ENCODE data around the gene CD40. TPM values are rescaled to one million over a fixed set of nuclear protein-coding genes. Genes with fewer than 3 reads are reported as not detected.

Gene CD40
- total RNA-seq, 1 donor from 2014 or later: 3.7 TPM

DNA sequence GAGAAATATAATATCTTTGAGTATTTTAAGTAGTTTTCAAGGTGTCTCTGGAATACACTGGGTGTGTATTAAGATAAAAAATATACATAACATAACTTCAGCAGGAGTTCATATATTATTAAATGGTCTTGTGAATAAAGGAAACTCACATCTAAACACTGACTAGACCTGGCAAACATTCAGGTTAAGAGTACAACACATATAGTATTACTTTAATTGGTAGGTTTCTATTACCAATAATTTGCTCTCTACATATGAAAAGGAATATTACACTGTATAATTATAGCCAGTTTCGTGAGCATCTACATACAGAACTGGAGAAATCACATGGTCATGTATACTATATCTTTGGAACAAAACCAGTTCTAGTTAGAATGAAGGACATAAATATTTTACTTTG lies 37.0 kb upstream of the CD40 start:
- peaks cover 11 to 36% (median 31%) of the 10 kb centered on the region in 3 donors for H3K4me1 ChIP-seq (ENCODE audit: control insufficient read depth in 3 of 3, insufficient read depth in 3 of 3, low read length in 3 of 3)

DNA sequence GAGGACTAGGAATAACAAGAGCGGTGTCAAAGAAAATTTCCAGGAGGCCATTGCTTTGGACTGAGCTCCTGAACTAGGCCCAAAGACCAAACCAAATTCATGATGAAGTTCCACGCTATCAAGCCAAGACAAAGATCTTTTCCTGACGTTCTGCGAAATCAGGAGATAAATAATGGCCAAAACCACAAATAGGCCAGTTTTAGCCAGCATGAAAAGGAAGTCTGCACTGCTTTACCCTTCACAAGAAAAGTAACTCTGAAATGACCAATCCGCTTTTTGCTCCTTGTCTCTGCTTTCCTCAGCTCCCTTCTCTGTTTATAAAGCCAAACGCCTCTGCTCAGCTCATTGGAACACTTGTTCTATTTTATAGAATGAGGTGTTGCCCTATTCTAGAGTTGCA lies 35.0 kb upstream of the CD40 start:
- peaks cover 18 to 46% (median 30%) of the 10 kb centered on the region in 3 donors for H3K4me1 ChIP-seq (ENCODE audit: control insufficient read depth in 3 of 3, insufficient read depth in 3 of 3, low read length in 3 of 3)

More for the DNA sequence above, 37.0 kb upstream of the CD40 start:
- Histone ChIP-seq H3K27me3 (ENCODE audit: control insufficient read depth in 3 of 3, insufficient read depth in 3 of 3, low read length in 3 of 3) (no peaks in the 10 kb centered on the region), H3K9ac (ENCODE audit: low read depth in 1 of 3, low read length in 3 of 3) (no peak overlapping the region), H3K9me3 (ENCODE audit: control insufficient read depth in 3 of 3, low read length in 3 of 3) (no peaks in the 10 kb centered on the region), H3K27ac (ENCODE audit: low read depth, low read length) (no peak overlapping the region), H3K36me3 (ENCODE audit: control insufficient read depth in 3 of 3, insufficient read depth in 3 of 3, low read length in 3 of 3) (peaks cover 2 to 18% (median 14%) of the 10 kb centered on the region in 3 donors), H3K4me3 (ENCODE audit: low read length in 3 of 3) (no peak overlapping the region)

DNA sequence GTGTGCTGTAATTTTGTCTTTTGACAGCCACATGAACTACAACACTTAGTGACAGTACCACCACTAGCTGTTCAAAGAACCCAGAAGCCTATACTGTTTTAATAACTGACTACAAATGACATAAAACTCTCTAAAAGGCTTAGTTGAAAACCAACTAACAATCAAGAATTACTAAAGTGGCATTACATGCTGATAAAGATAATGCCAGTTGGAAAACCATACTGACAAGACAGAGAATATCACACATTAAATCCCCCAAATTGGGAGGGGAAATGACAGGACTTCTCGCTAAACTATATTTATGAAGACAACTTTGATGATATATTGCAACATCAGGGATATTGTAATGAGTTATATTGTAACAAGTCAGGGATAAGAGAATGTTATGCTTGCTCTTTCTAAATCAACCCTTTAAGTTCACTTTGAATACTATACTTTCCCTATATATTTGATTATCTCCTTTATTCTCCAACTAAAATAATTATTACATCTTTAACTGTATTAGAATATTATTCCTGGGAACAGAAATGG lies 34.5 kb upstream of the CD40 start:
- Histone ChIP-seq H3K4me1 (ENCODE audit: control insufficient read depth in 3 of 3, insufficient read depth in 3 of 3, low read length in 3 of 3) (peaks cover 23 to 51% (median 34%) of the 10 kb centered on the region in 3 donors), H3K27ac (ENCODE audit: low read depth, low read length) (no peak overlapping the region), H3K9ac (ENCODE audit: low read depth in 1 of 3, low read length in 3 of 3) (no peak overlapping the region), H3K36me3 (ENCODE audit: control insufficient read depth in 3 of 3, insufficient read depth in 3 of 3, low read length in 3 of 3) (peaks cover 2 to 6% (median 6%) of the 10 kb centered on the region in 3 donors), H3K9me3 (ENCODE audit: control insufficient read depth in 3 of 3, low read length in 3 of 3) (no peaks in the 10 kb centered on the region), H3K27me3 (ENCODE audit: control insufficient read depth in 3 of 3, insufficient read depth in 3 of 3, low read length in 3 of 3) (no peaks in the 10 kb centered on the region), H3K4me3 (ENCODE audit: low read length in 3 of 3) (no peak overlapping the region)

More for the DNA sequence above, 35.0 kb upstream of the CD40 start:
- Histone ChIP-seq H3K27ac (ENCODE audit: low read depth, low read length) (no peak overlapping the region), H3K4me3 (ENCODE audit: low read length in 3 of 3) (no peak overlapping the region), H3K27me3 (ENCODE audit: control insufficient read depth in 3 of 3, insufficient read depth in 3 of 3, low read length in 3 of 3) (no peaks in the 10 kb centered on the region), H3K9ac (ENCODE audit: low read depth in 1 of 3, low read length in 3 of 3) (no peak overlapping the region), H3K36me3 (ENCODE audit: control insufficient read depth in 3 of 3, insufficient read depth in 3 of 3, low read length in 3 of 3) (peaks cover 2 to 11% (median 10%) of the 10 kb centered on the region in 3 donors), H3K9me3 (ENCODE audit: control insufficient read depth in 3 of 3, low read length in 3 of 3) (no peaks in the 10 kb centered on the region)

DNA sequence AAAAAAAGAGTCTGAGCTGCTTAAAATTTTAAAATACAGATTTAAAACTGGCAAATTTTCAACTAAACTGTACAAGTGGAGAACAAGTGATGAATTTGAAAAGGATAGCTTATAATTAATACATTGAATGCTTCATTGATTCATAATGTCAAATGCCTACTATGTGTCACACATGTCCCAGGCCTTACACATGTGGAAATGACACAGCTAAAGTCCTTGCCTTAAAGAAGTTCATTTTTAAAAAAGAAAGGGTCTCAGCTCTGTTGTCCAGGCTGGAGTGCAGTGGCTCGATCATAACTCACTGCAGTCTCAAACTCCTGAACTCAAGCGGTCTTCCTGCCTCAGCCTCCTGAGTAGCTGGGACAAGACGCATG lies 33.3 kb upstream of the CD40 start:
- H3K9ac ChIP-seq (ENCODE audit: low read depth in 1 of 3, low read length in 3 of 3): no peak overlapping the region
- no peaks in the 10 kb centered on the region for H3K9me3 ChIP-seq (ENCODE audit: control insufficient read depth in 3 of 3, low read length in 3 of 3)
- no peak overlapping the region for H3K27ac ChIP-seq (ENCODE audit: low read depth, low read length)
- H3K4me1 ChIP-seq (ENCODE audit: control insufficient read depth in 3 of 3, insufficient read depth in 3 of 3, low read length in 3 of 3): peaks cover 24 to 51% (median 42%) of the 10 kb centered on the region in 3 donors
- H3K36me3 ChIP-seq (ENCODE audit: control insufficient read depth in 3 of 3, insufficient read depth in 3 of 3, low read length in 3 of 3): no peaks in the 10 kb centered on the region
- H3K4me3 ChIP-seq (ENCODE audit: low read length in 3 of 3): no peak overlapping the region
- no peaks in the 10 kb centered on the region for H3K27me3 ChIP-seq (ENCODE audit: control insufficient read depth in 3 of 3, insufficient read depth in 3 of 3, low read length in 3 of 3)

DNA sequence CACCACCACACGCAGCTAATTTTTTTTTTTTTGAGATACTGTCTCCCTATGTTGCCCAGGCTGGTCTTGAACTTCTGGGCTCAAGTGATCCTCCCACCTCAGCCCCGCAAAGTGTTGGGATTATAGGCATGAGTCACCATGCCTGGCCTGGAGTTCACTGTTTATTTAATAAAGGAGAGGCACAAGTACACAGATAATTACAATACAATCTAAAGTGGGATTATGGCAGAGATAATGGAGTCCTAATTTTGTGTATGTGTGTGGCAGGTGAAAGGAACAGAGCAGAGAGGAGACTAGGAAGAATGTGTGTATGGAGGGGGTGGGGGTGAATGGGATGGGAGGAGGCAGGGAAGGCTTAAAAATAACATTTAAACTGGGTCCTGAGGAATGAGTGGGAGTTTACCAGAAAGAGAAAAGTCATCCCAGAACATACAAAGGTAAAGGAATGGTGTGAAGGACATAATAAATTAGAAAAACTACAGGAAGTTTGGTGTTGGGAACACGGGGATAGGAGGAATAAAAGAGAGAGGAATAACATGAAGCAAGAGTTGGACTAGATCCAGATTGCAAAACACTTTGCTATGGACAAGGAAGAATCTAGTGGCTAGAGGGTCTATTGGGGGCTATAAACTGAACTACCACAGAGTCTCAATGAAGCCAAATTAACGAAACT lies 32.8 kb upstream of the CD40 start:
- Histone ChIP-seq H3K4me3 (ENCODE audit: low read length in 3 of 3) (no peak overlapping the region), H3K36me3 (ENCODE audit: control insufficient read depth in 3 of 3, insufficient read depth in 3 of 3, low read length in 3 of 3) (no peaks in the 10 kb centered on the region), H3K4me1 (ENCODE audit: control insufficient read depth in 3 of 3, insufficient read depth in 3 of 3, low read length in 3 of 3) (peaks cover 26 to 54% (median 42%) of the 10 kb centered on the region in 3 donors), H3K27ac (ENCODE audit: low read depth, low read length) (no peak overlapping the region), H3K9me3 (ENCODE audit: control insufficient read depth in 3 of 3, low read length in 3 of 3) (no peaks in the 10 kb centered on the region), H3K27me3 (ENCODE audit: control insufficient read depth in 3 of 3, insufficient read depth in 3 of 3, low read length in 3 of 3) (no peaks in the 10 kb centered on the region), H3K9ac (ENCODE audit: low read depth in 1 of 3, low read length in 3 of 3) (no peak overlapping the region)

DNA sequence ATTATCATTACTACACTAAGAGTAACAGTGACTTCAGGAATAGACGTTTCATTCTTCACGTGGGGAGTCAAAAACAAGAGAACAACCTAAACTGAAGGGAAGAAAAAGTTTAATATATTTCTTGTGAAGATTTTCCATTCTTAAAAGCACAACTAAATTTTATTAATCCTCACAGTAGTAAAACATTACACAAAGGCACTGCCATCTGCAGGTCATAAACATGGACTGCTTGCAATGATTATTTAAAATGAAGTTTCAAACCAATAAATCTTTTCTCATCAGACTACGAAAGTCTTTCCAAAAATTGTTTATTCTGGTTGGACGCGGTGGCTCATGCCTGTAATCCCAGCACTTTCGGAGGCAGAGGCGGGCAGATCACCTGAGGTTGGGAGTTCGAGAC lies 31.0 kb upstream of the CD40 start:
- H3K9me3 ChIP-seq (ENCODE audit: control insufficient read depth in 3 of 3, low read length in 3 of 3): no peaks in the 10 kb centered on the region
- peak overlapping the region in 1 of 3 donors; percentile 16 for H3K9ac ChIP-seq (ENCODE audit: low read depth in 1 of 3, low read length in 3 of 3)
- H3K4me3 ChIP-seq (ENCODE audit: low read length in 3 of 3): no peak overlapping the region
- H3K4me1 ChIP-seq (ENCODE audit: control insufficient read depth in 3 of 3, insufficient read depth in 3 of 3, low read length in 3 of 3): peaks cover 28 to 51% (median 47%) of the 10 kb centered on the region in 3 donors
- no peaks in the 10 kb centered on the region for H3K36me3 ChIP-seq (ENCODE audit: control insufficient read depth in 3 of 3, insufficient read depth in 3 of 3, low read length in 3 of 3)
- no peak overlapping the region for H3K27ac ChIP-seq (ENCODE audit: low read depth, low read length)
- H3K27me3 ChIP-seq (ENCODE audit: control insufficient read depth in 3 of 3, insufficient read depth in 3 of 3, low read length in 3 of 3): no peaks in the 10 kb centered on the region

DNA sequence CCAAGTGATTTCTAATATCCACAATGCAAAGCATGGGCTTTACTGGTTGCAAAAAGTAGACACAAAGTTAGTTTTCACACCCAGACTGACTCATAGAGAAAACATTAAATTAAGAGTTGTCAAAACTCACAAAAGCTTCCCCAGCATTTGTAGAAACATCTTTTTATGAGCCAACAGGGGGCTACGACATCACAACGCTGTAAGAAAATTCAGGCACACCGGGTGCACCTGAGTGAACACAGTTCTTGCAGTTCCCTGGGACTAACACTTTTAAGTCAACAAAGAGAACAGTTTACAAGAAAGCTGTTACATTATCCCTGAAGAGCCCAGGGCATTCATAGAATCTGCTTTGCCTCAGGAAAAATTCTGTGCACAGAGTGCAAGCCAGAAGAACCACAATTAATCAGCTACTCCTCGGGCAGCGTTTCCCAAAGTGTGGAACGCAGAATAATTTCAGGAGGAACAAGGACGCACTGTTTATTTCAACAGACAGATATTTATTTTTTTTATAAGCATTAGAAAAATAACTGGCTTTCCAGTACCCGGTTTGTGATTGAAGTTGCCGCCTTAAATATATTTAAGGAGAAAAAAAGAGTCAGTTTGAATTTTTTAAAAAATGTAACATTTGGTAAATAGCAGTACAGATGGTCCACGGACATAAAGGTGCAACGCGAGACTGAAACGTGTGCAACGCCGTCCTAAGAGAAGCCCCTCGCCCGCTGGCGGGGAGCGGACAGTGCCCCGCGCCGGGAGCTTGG lies 29.5 kb upstream of the CD40 start:
- Histone ChIP-seq H3K9me3 (ENCODE audit: control insufficient read depth in 3 of 3, low read length in 3 of 3) (no peaks in the 10 kb centered on the region), H3K36me3 (ENCODE audit: control insufficient read depth in 3 of 3, insufficient read depth in 3 of 3, low read length in 3 of 3) (no peaks in the 10 kb centered on the region), H3K4me1 (ENCODE audit: control insufficient read depth in 3 of 3, insufficient read depth in 3 of 3, low read length in 3 of 3) (peaks cover 28 to 41% (median 40%) of the 10 kb centered on the region in 3 donors), H3K9ac (ENCODE audit: low read depth in 1 of 3, low read length in 3 of 3) (peak overlapping the region; percentile 94), H3K27ac (ENCODE audit: low read depth, low read length) (peak overlapping the region; percentile 96), H3K27me3 (ENCODE audit: control insufficient read depth in 3 of 3, insufficient read depth in 3 of 3, low read length in 3 of 3) (no peaks in the 10 kb centered on the region), H3K4me3 (ENCODE audit: low read length in 3 of 3) (peak overlapping the region; percentile 84 to 92 (median 86))

DNA sequence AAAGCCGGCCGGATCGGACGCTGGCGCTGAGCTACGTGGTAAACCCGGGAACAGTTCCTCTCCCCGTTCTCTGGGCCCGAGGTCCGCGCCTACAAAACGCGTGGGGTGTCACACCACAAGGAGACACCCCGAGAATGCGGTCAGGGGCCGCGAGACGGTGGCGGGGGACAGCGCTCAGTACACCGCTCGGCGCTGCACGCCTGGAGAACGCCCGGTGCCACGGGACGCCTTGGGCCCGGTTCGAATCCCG lies 29.0 kb upstream of the CD40 start:
- Histone ChIP-seq H3K9me3 (ENCODE audit: control insufficient read depth in 3 of 3, low read length in 3 of 3) (no peaks in the 10 kb centered on the region), H3K27ac (ENCODE audit: low read depth, low read length) (peak overlapping the region; percentile 96), H3K27me3 (ENCODE audit: control insufficient read depth in 3 of 3, insufficient read depth in 3 of 3, low read length in 3 of 3) (no peaks in the 10 kb centered on the region), H3K4me1 (ENCODE audit: control insufficient read depth in 3 of 3, insufficient read depth in 3 of 3, low read length in 3 of 3) (peaks cover 28 to 39% (median 38%) of the 10 kb centered on the region in 3 donors), H3K9ac (ENCODE audit: low read depth in 1 of 3, low read length in 3 of 3) (peak overlapping the region; percentile 94), H3K4me3 (ENCODE audit: low read length in 3 of 3) (peak overlapping the region; percentile 84 to 92 (median 86)), H3K36me3 (ENCODE audit: control insufficient read depth in 3 of 3, insufficient read depth in 3 of 3, low read length in 3 of 3) (no peaks in the 10 kb centered on the region)

DNA sequence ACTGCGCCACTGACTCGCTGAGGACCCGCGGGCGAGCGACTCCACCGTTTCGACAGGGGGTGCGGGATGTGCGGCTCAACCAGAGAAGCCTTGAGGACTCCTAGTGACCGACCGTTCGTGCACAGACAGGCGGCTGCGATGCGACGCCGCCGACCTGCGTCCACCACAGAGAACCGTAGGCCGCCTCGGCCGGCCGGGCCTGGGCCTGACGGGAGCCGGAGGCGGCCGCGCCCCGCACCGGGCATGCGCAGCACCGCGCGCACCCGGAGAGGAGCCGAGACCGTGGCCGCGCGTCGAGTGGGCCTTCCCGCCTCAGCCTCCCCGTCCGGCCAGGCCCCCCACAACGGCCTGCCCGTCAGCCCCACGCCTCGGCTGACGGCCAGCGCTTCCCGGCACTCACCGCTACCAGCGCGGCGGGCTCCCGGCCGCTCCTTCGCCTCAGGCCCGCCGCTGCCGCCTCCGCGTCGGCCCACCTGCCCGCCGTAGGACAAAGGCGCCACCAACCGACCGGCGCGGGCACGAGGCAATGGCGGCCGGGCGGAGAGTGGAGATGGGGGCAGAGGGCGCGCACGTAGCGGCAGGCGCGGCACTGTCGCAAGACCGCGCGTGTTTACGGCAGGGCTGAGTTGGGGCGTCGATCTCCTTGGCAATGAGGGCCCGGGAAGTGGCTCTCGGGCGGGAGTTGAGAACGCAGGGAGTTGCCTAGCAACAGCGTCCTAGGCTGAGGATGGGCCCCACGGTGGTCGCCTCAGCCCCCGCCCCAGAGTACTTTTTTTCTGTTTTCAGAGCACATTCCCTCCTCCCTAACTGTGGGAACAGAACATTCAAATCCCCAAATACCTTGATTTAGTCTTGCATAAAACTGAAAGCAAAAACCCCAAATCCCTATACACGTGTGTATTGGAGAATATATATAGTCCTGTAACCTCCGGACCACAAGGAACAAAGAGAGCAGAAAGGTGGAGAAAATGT lies 28.4 kb upstream of the CD40 start, which contains the start of gene NCOA5:
TSS of gene NCOA5 (minus strand) at position 546 of the 972 bp plus-strand sequence. CDS start 10,538 bp downstream, outside the sequence.
- H3K9me3 ChIP-seq (ENCODE audit: control insufficient read depth in 3 of 3, low read length in 3 of 3): no peaks in the 10 kb centered on the region
- peak within 1 kb of the TSS; percentile 84 to 92 (median 86) for H3K4me3 ChIP-seq (ENCODE audit: low read length in 3 of 3)
- no peaks in the 10 kb centered on the region for H3K27me3 ChIP-seq (ENCODE audit: control insufficient read depth in 3 of 3, insufficient read depth in 3 of 3, low read length in 3 of 3)
- peak within 1 kb of the TSS; percentile 96 for H3K27ac ChIP-seq (ENCODE audit: low read depth, low read length)
- H3K9ac ChIP-seq (ENCODE audit: low read depth in 1 of 3, low read length in 3 of 3): peak within 1 kb of the TSS; percentile 94
- peaks cover 25 to 35% (median 33%) of the 10 kb centered on the region in 3 donors for H3K4me1 ChIP-seq (ENCODE audit: control insufficient read depth in 3 of 3, insufficient read depth in 3 of 3, low read length in 3 of 3)
- H3K36me3 ChIP-seq (ENCODE audit: control insufficient read depth in 3 of 3, insufficient read depth in 3 of 3, low read length in 3 of 3): no peaks in the 10 kb centered on the region
